Lower leg skin (tissue), 4 donors: ENCODE results near the gene GABRG3. TPM values are rescaled to one million over a fixed set of nuclear protein-coding genes. Genes with fewer than 3 reads are reported as not detected.

Experiments
- DNase-seq, 2 donors: peaks; one replicate each; pipeline ENCODE4 v3.0.0-alpha.2; 2019; ENCODE audit warnings: low spot score in 2 of 2
- H3K4me3 ChIP-seq: fragments of 200-600 bp; sonication (generic); 2 replicates; pipeline ENCODE4 v1.5.1; 2017; ENCODE audit warnings: mild to moderate bottlenecking, low read depth; ENCODE audit not compliant: poor library complexity, severe bottlenecking
- POLR2A ChIP-seq, 2 donors: fragments of 450-650 bp; IDR thresholded peaks; one replicate each; pipeline ENCODE4 v1.6.1; 2016 to 2017; ENCODE audit warnings: antibody characterized with exemption in 2 of 2, mild to moderate bottlenecking in 1 of 2, moderate library complexity in 1 of 2
- WGBS, 2 donors: methylation state at CpG; one replicate each; pipeline ENCODE4 v1.1.5; 2018; 5-methylcytosine and 5-hydroxymethylcytosine counted together
- intact Hi-C: fragments of 100-400 bp; cut with DNase I; formaldehyde crosslinking; loops from one replicate; pipeline ENCODE4 v1.15.0; 2023; ENCODE audit warnings: low total_unique reads
- total RNA-seq, 4 donors: library from RNA; depleted of rRNA; stranded (reverse); fragments of >200 nt; gene quantifications; one replicate each; pipeline ENCODE4 v1.1.0, GENCODE V29; 2016
- TF ChIP-seq, protein P1 (sequence below), 3 donors: fragments of 450-650 bp; IDR thresholded peaks; one replicate each; pipeline ENCODE4 v1.5.1; 2016; ENCODE audit warnings: antibody characterized with exemption in 3 of 3, mild to moderate bottlenecking in 3 of 3, moderate library complexity in 2 of 3

The GABRG3 gene
- total RNA-seq, 4 donors from 2014 or later = 0.12 to 0.49 (median 0.25) TPM

DNA sequence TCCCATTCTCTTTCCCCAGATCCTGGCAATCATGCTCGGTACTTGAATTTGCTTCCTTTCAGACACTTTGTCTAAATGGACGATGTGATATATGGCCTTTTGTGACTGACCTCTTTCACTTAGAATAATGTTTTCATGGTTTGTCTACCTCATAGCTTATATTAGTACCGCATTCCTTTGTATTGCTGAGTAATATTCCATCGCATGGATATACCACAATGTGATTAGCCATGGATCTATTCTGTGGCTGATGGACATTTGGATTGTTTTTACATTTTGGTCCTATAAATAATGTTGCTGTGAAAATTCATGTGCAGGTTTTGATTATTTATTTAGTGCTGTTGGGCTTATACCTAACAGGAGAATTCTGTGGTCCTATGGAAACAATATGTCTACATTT, 458.6 kb downstream of the GABRG3 start:
- intact Hi-C loops = no loop called here
- DNase-seq = no peak
- TF ChIP-seq, protein P1, sequence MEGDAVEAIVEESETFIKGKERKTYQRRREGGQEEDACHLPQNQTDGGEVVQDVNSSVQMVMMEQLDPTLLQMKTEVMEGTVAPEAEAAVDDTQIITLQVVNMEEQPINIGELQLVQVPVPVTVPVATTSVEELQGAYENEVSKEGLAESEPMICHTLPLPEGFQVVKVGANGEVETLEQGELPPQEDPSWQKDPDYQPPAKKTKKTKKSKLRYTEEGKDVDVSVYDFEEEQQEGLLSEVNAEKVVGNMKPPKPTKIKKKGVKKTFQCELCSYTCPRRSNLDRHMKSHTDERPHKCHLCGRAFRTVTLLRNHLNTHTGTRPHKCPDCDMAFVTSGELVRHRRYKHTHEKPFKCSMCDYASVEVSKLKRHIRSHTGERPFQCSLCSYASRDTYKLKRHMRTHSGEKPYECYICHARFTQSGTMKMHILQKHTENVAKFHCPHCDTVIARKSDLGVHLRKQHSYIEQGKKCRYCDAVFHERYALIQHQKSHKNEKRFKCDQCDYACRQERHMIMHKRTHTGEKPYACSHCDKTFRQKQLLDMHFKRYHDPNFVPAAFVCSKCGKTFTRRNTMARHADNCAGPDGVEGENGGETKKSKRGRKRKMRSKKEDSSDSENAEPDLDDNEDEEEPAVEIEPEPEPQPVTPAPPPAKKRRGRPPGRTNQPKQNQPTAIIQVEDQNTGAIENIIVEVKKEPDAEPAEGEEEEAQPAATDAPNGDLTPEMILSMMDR (IDR thresholded peaks at IDR 0.05) = no peak
- TF ChIP-seq POLR2A (IDR thresholded peaks at IDR 0.05) = no peak
- 94 to 95% methylated on average over 4 of the region's 4 CpGs for WGBS, 2 donors
- H3K4me3 ChIP-seq = no peak overlapping the region

GRCh38 chr15:27433604-27434003, 462.6 kb downstream of the GABRG3 start:
- H3K4me3 ChIP-seq = no peak overlapping the region
- TF ChIP-seq POLR2A (IDR thresholded peaks at IDR 0.05) = no peak
- TF ChIP-seq, protein P1 (IDR thresholded peaks at IDR 0.05) = no peak
- intact Hi-C loops = no loop called here
- DNase-seq = no peak
- 74 to 76% methylated on average over 4 of the region's 4 CpGs for WGBS, 2 donors

GRCh38 chr15:27438403-27439375, 467.7 kb downstream of the GABRG3 start:
- WGBS, 2 donors = 49% methylated on average over 15 of the region's 15 CpGs
- no peak overlapping the region for H3K4me3 ChIP-seq
- DNase-seq = no peak
- TF ChIP-seq POLR2A (IDR thresholded peaks at IDR 0.05) = no peak
- TF ChIP-seq, protein P1 (IDR thresholded peaks at IDR 0.05) = no peak
- intact Hi-C loops = no loop called here

DNA sequence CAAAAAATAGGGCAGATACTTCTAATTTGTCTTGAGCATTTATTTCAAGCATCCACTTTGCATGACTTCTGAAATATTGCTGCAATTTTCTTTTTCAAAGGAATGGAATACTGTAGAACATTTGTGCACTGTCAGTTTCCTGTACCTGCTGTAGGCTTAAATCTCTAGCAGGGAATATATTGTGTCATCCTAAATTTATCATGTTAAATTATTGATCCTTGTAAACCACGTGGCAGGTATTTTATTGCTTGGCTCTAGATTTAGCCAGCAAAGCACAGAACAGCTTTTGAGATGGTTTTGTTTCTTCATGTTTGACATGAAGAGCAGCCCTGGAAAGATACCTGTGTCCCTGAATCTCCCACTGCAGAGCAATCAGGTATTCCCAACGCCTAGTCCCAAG, 470.1 kb downstream of the GABRG3 start:
- no peak for DNase-seq
- intact Hi-C loops = no loop called here
- TF ChIP-seq, protein P1 (IDR thresholded peaks at IDR 0.05) = no peak
- no peak for TF ChIP-seq POLR2A (IDR thresholded peaks at IDR 0.05)
- no peak overlapping the region for H3K4me3 ChIP-seq
- 60 to 65% methylated on average over 2 of the region's 2 CpGs for WGBS, 2 donors

DNA sequence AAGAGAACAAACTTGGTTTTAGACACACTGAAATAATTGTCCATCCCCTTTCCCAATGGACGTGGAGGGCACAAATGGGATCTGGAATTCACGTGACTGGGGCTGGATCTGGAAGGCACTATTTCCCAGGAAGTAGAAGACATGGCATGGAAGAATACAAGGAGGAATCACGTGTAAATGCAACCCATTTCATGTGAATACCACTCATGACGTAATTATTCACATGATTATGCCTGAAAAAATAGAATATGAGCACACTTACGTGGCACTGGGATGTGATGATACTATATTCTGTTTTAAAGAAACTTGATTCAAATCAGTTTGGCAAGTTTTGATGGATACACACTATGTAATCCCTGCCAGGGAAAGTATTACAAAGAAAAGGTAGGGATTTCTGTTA, 477.3 kb downstream of the GABRG3 start:
- DNase-seq = no peak
- TF ChIP-seq, protein P1 (IDR thresholded peaks at IDR 0.05) = no peak
- no peak for TF ChIP-seq POLR2A (IDR thresholded peaks at IDR 0.05)
- H3K4me3 ChIP-seq = no peak overlapping the region
- 50 to 72% methylated on average over 5 of the region's 5 CpGs for WGBS, 2 donors
- intact Hi-C loops = no loop called here
